Prostate gland (tissue), 2 donors: ENCODE measurements around the gene SNX17. TPM values are rescaled to one million over a fixed set of nuclear protein-coding genes. Genes with fewer than 3 reads are reported as not detected.

Source experiments
- total RNA-seq, 2 donors: library from RNA; depleted of rRNA; stranded (reverse); fragments of >200 nt; gene quantifications; one replicate each; pipeline ENCODE4 v1.1.0, GENCODE V29; 2016

The SNX17 gene
- total RNA-seq, 2 donors from 2014 or later, result 127 to 134 TPM

Other genes with a start within 250 kb of the SNX17 start
- gene ABHD1, start 246.8 kb upstream of the SNX17 start, total RNA-seq, result 1 to 10 TPM; 4.1 to 7.0 TPM
- 10 to 100 TPM; 74.0 to 88.9 TPM for gene PREB, start 236.0 kb upstream of the SNX17 start, total RNA-seq
- 1 to 10 TPM in 1 of 2 donors, not detected in 1; 1.1 TPM for gene PRR30, start 231.2 kb upstream of the SNX17 start, total RNA-seq
- 1 to 10 TPM in 1 of 2 donors, not detected in 1; 8.5 TPM for gene TCF23, start 221.6 kb upstream of the SNX17 start, total RNA-seq
- gene ATRAID, start 158.6 kb upstream of the SNX17 start, total RNA-seq, result 100 to 1,000 TPM; 217 to 222 TPM
- 10 to 100 TPM; 23.9 to 65.2 TPM for gene SLC5A6, start 158.3 kb upstream of the SNX17 start, total RNA-seq
- 10 to 100 TPM; 16.0 to 63.6 TPM for gene CAD, start 153.2 kb upstream of the SNX17 start, total RNA-seq
- gene SLC30A3, start 107.6 kb upstream of the SNX17 start, total RNA-seq, result 100 to 1,000 TPM in 1 of 2 donors, not detected in 1; 102 TPM
- gene DNAJC5G, start 95.2 kb upstream of the SNX17 start, total RNA-seq, result 10 to 100 TPM in 1 of 2 donors, not detected in 1; 16.1 TPM
- 10 to 100 TPM in 1 of 2 donors, 1 to 10 TPM in 1; 2.8 to 17.9 TPM for gene TRIM54, start 88.2 kb upstream of the SNX17 start, total RNA-seq
- 10 to 100 TPM in 1 of 2 donors, 1 to 10 TPM in 1; 4.2 to 11.2 TPM for gene UCN, start 62.2 kb upstream of the SNX17 start, total RNA-seq
- gene MPV17, start 47.5 kb upstream of the SNX17 start, total RNA-seq, result 10 to 100 TPM; 82.5 to 90.3 TPM
- gene GTF3C2, start 13.9 kb upstream of the SNX17 start, total RNA-seq, result 10 to 100 TPM; 41.2 to 66.1 TPM
- 10 to 100 TPM; 46.9 to 51.8 TPM for gene EIF2B4, start 278 bp upstream of the SNX17 start, total RNA-seq
- 10 to 100 TPM in 1 of 2 donors, 1 to 10 TPM in 1; 9.0 to 22.0 TPM for gene ZNF513, start 10.1 kb downstream of the SNX17 start, total RNA-seq
- gene PPM1G, start 39.0 kb downstream of the SNX17 start, total RNA-seq, result 10 to 100 TPM; 57.2 to 65.4 TPM
- gene NRBP1, start 58.0 kb downstream of the SNX17 start, total RNA-seq, result 10 to 100 TPM; 42.9 to 83.4 TPM
- gene KRTCAP3, start 71.8 kb downstream of the SNX17 start, total RNA-seq, result 100 to 1,000 TPM in 1 of 2 donors, 10 to 100 TPM in 1; 31.4 to 147 TPM
- 10 to 100 TPM; 32.6 to 42.8 TPM for gene IFT172, start 119.1 kb downstream of the SNX17 start, total RNA-seq
- 10 to 100 TPM; 24.1 to 30.6 TPM for gene FNDC4, start 124.6 kb downstream of the SNX17 start, total RNA-seq
- under 1 TPM in 1 of 2 donors, not detected in 1; 0.87 TPM for gene GCKR, start 126.2 kb downstream of the SNX17 start, total RNA-seq
- gene ZNF512, start 212.4 kb downstream of the SNX17 start, total RNA-seq, result 10 to 100 TPM; 31.4 to 55.6 TPM